Activated B cell treated with CpG ODN at 0.5 μM for 24 hours (primary cell): ENCODE measurements around the gene ACMSD. TPM values are rescaled to one million over a fixed set of nuclear protein-coding genes. Genes with fewer than 3 reads are reported as not detected.

ENCODE experiments used
- ATAC-seq: fragments of 200-7000 bp; cut with Tn5 transposase; one replicate; pipeline ENCODE4 v1.10.0; 2021; ENCODE audit warnings: low read depth, mild to moderate bottlenecking, moderate library complexity
- CTCF ChIA-PET: fragments of 350-600 bp; sonication (Branson Sonifier 250); formaldehyde crosslinking; loops from one replicate; lab custom pipeline; 2021; ENCODE audit warnings: antibody characterized with exemption; lab: Charles Lee
- POLR2A ChIA-PET: fragments of 350-600 bp; sonication (Branson Sonifier 250); formaldehyde crosslinking; loops from one replicate; lab custom pipeline; 2021; ENCODE audit warnings: antibody characterized with exemption; lab: Charles Lee
- DNase-seq: peaks from one replicate; pipeline ENCODE4 v3.0.0; 2022
- H3K27ac Mint-ChIP-seq: one replicate; pipeline ENCODE4 v1.8.0; 2020; ENCODE audit warnings: mixed read lengths
- H3K27me3 Mint-ChIP-seq: one replicate; pipeline ENCODE4 v1.8.0; 2021; ENCODE audit warnings: mixed read lengths
- H3K36me3 Mint-ChIP-seq: one replicate; pipeline ENCODE4 v1.8.0; 2021; ENCODE audit warnings: low read depth, mixed read lengths
- H3K4me1 Mint-ChIP-seq: one replicate; pipeline ENCODE4 v1.8.0; 2021; ENCODE audit warnings: mixed read lengths
- H3K4me3 Mint-ChIP-seq: one replicate; pipeline ENCODE4 v1.8.0; 2020; ENCODE audit warnings: mild to moderate bottlenecking, mixed read lengths
- H3K9me3 Mint-ChIP-seq: one replicate; pipeline ENCODE4 v1.8.0; 2020; ENCODE audit warnings: mixed read lengths
- intact Hi-C: fragments of 100-400 bp; cut with micrococcal nuclease; formaldehyde crosslinking; loops from one replicate; pipeline ENCODE4 v1.15.1; 2024
- total RNA-seq: library from RNA; stranded (reverse); gene quantifications from 2 replicates; pipeline ENCODE4 v1.2.3, GENCODE V29; 2022
- TF ChIP-seq, protein P1 (sequence below): fragments of 200-600 bp; IDR thresholded peaks from one replicate; pipeline ENCODE4 v1.8.0; 2022; ENCODE audit warnings: antibody characterized with exemption, mild to moderate bottlenecking

ACMSD gene
- total RNA-seq, 1 donor from 2014 or later, result not detected

- CTCF ChIA-PET, result no interaction called here
Measured at GRCh38 chr2:134861173-134861572, 22.8 kb downstream of the ACMSD start.

GRCh38 chr2:134862069-134862468 is 23.7 kb downstream of the ACMSD start:
- TF ChIP-seq, protein P1, sequence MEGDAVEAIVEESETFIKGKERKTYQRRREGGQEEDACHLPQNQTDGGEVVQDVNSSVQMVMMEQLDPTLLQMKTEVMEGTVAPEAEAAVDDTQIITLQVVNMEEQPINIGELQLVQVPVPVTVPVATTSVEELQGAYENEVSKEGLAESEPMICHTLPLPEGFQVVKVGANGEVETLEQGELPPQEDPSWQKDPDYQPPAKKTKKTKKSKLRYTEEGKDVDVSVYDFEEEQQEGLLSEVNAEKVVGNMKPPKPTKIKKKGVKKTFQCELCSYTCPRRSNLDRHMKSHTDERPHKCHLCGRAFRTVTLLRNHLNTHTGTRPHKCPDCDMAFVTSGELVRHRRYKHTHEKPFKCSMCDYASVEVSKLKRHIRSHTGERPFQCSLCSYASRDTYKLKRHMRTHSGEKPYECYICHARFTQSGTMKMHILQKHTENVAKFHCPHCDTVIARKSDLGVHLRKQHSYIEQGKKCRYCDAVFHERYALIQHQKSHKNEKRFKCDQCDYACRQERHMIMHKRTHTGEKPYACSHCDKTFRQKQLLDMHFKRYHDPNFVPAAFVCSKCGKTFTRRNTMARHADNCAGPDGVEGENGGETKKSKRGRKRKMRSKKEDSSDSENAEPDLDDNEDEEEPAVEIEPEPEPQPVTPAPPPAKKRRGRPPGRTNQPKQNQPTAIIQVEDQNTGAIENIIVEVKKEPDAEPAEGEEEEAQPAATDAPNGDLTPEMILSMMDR, result no peak
- ATAC-seq, result no peak
- no peak overlapping the region for H3K27ac Mint-ChIP-seq
- no peaks in the 10 kb centered on the region for H3K36me3 Mint-ChIP-seq
- H3K9me3 Mint-ChIP-seq, result no peaks in the 10 kb centered on the region
- H3K4me3 Mint-ChIP-seq, result no peak overlapping the region
- ChIA-PET CTCF (no interaction called here), POLR2A (no interaction called here)
- DNase-seq, result no peak
- intact Hi-C loops, result no loop called here
- no peaks in the 10 kb centered on the region for H3K4me1 Mint-ChIP-seq
- no peaks in the 10 kb centered on the region for H3K27me3 Mint-ChIP-seq

More at GRCh38 chr2:134861173-134861572, 22.8 kb downstream of the ACMSD start:
- Mint-ChIP-seq H3K9me3 (no peaks in the 10 kb centered on the region), H3K4me1 (no peaks in the 10 kb centered on the region), H3K4me3 (no peak overlapping the region), H3K36me3 (no peaks in the 10 kb centered on the region), H3K27ac (no peak overlapping the region), H3K27me3 (no peaks in the 10 kb centered on the region)
- DNase-seq, result no peak
- intact Hi-C loops, result no loop called here
- TF ChIP-seq, protein P1, result no peak
- no peak for ATAC-seq
- POLR2A ChIA-PET, result no interaction called here

DNA sequence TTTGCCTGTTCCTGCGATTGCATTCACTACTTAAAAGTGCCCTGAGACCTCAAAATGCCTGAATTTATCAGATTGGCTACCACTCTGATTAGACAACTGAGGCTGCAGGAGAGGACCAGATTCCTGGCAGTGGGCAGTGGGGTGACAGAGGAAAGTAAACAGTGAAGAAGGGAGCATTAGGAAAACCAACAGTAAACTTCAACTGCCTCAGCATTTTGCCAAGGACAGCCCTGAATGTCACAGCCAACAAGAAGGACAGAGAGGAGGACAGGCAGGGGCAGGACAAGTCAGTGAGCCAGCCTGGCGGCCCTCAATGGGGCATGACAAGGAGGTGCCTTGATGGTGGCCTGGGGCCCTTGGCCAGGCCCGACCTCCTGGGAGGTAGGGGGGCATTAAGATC is 24.3 kb downstream of the ACMSD start:
- ChIA-PET CTCF (no interaction called here), POLR2A (no interaction called here)
- no peak for DNase-seq
- H3K4me3 Mint-ChIP-seq, result no peak overlapping the region
- intact Hi-C loops, result no loop called here
- H3K4me1 Mint-ChIP-seq, result no peaks in the 10 kb centered on the region
- TF ChIP-seq, protein P1, result no peak
- H3K36me3 Mint-ChIP-seq, result peaks cover 2% of the 10 kb centered on the region
- H3K27me3 Mint-ChIP-seq, result no peaks in the 10 kb centered on the region
- no peak for ATAC-seq
- no peaks in the 10 kb centered on the region for H3K9me3 Mint-ChIP-seq
- H3K27ac Mint-ChIP-seq, result no peak overlapping the region

DNA sequence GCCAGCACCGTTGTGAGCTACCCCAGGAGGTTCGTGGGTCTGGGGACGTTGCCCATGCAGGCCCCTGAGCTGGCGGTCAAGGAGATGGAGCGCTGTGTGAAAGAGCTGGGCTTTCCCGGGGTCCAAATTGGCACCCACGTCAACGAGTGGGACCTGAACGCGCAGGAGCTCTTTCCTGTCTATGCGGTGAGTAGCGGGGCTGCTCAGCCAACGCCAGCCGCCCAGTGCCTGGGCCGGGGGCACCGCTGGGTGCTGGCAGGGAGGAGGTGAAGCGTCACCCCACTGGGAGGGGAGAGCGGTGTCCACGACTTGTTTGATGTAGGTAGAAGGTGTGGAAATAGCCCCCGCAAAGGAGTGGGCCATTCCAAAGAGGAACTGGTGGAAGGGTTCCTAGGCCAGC is 25.0 kb downstream of the ACMSD start:
- TF ChIP-seq, protein P1, result no peak
- ChIA-PET POLR2A (no interaction called here), CTCF (no interaction called here)
- Mint-ChIP-seq H3K9me3 (no peaks in the 10 kb centered on the region), H3K27ac (no peak overlapping the region), H3K27me3 (no peaks in the 10 kb centered on the region), H3K4me3 (no peak overlapping the region), H3K4me1 (no peaks in the 10 kb centered on the region), H3K36me3 (peaks cover 2% of the 10 kb centered on the region)
- DNase-seq, result no peak
- intact Hi-C loops, result no loop called here
- no peak for ATAC-seq

- ChIA-PET POLR2A (no interaction called here), CTCF (no interaction called here)
- Mint-ChIP-seq H3K4me3 (no peak overlapping the region), H3K4me1 (no peaks in the 10 kb centered on the region), H3K9me3 (no peaks in the 10 kb centered on the region), H3K27ac (no peak overlapping the region), H3K27me3 (no peaks in the 10 kb centered on the region), H3K36me3 (peaks cover 2% of the 10 kb centered on the region)
- ATAC-seq (no peak), DNase-seq (no peak)
- intact Hi-C loops, result no loop called here
- TF ChIP-seq, protein P1, result no peak
Measured at GRCh38 chr2:134865067-134865787, 26.8 kb downstream of the ACMSD start.
